ENCODE measurements around the gene MAPK8.

The MAPK8 gene

GRCh38 chr10:48457949-48458661 is 151.6 kb downstream of the MAPK8 start (continued):
- no peak for TF ChIP-seq ZNF280C (tag by site-specific recombination; IDR thresholded peaks at IDR 0.05)
- TF ChIP-seq ZFP3 (tag by site-specific recombination; IDR thresholded peaks at IDR 0.05; ENCODE audit: low read depth): no peak
- TF ChIP-seq ZNF76 (tag by site-specific recombination; IDR thresholded peaks at IDR 0.05; ENCODE audit: borderline replicate concordance, low read depth): no peak
- no peak for TF ChIP-seq ZBTB1 (tag by site-specific recombination; IDR thresholded peaks at IDR 0.05)
- TF ChIP-seq ZNF488 (tag by site-specific recombination; IDR thresholded peaks at IDR 0.05): no peak

GRCh38 chr10:48458662-48459048 is 152.2 kb downstream of the MAPK8 start:
- no peaks in the 10 kb centered on the region for H3K9me3 ChIP-seq (ENCODE audit: control insufficient read depth, insufficient read depth, low read depth, low read length)
- peaks cover 2% of the 10 kb centered on the region; the same call in 1 of the 2 replicates for H3K4me1 ChIP-seq (ENCODE audit: control insufficient read depth, insufficient read depth, low read length)
- no peaks in the 10 kb centered on the region for H3K36me3 ChIP-seq (ENCODE audit: control insufficient read depth in 2 of 2, insufficient read depth in 1 of 2, low read length in 2 of 2)
- POLR2A ChIA-PET: no interaction called here
- H3K4me3 ChIP-seq (ENCODE audit: low read depth, low read length): no peak overlapping the region
- no peak for TF ChIP-seq SETDB1 (IDR thresholded peaks at IDR 0.05; ENCODE audit: insufficient read length, low read length)
- no peak for TF ChIP-seq OSR2 (tag by site-specific recombination; IDR thresholded peaks at IDR 0.05)
- no peak for TF ChIP-seq ZNF692 (tag by site-specific recombination; IDR thresholded peaks at IDR 0.05)
- TF ChIP-seq GLIS1 (tag by site-specific recombination; IDR thresholded peaks at IDR 0.05): peak; percentile 70
- CTCF ChIA-PET: interaction anchor here (0.7 to 0.8 kb wide), 2 partner anchors 36 to 55 kb away, joined by 3 to 4 read pairs; no protein-coding TSS in a partner anchor
- no peak overlapping the region for H3K27ac ChIP-seq (ENCODE audit: extremely low read depth, low read depth, low read length)

- no peak overlapping the region for H3K27ac ChIP-seq (ENCODE audit: extremely low read depth, low read depth, low read length)
- H3K36me3 ChIP-seq (ENCODE audit: control insufficient read depth in 2 of 2, insufficient read depth in 1 of 2, low read length in 2 of 2): no peaks in the 10 kb centered on the region
- H3K9me3 ChIP-seq (ENCODE audit: control insufficient read depth, insufficient read depth, low read depth, low read length): no peaks in the 10 kb centered on the region
- H3K4me3 ChIP-seq (ENCODE audit: low read depth, low read length): no peak overlapping the region
- TF ChIP-seq ZIC2 (tag by site-specific recombination; IDR thresholded peaks at IDR 0.05): peak; percentile 65
- TF ChIP-seq ZSCAN23 (tag by site-specific recombination; IDR thresholded peaks at IDR 0.05): no peak
- peaks cover 2% of the 10 kb centered on the region; the same call in 1 of the 2 replicates for H3K4me1 ChIP-seq (ENCODE audit: control insufficient read depth, insufficient read depth, low read length)
- CTCF ChIA-PET: interaction anchor here (0.8 kb wide), 1 partner anchor 35 kb away, joined by 4 read pairs; no protein-coding TSS in a partner anchor
- POLR2A ChIA-PET: no interaction called here
Observed at GRCh38 chr10:48459270-48460150, 153.0 kb downstream of the MAPK8 start.

GRCh38 chr10:48460182-48460581 is 153.7 kb downstream of the MAPK8 start:
- H3K4me3 ChIP-seq (ENCODE audit: low read depth, low read length): no peak overlapping the region
- ChIA-PET POLR2A (no interaction called here), CTCF (no interaction called here)
- H3K9me3 ChIP-seq (ENCODE audit: control insufficient read depth, insufficient read depth, low read depth, low read length): no peaks in the 10 kb centered on the region
- H3K27ac ChIP-seq (ENCODE audit: extremely low read depth, low read depth, low read length): no peak overlapping the region
- peaks cover 2% of the 10 kb centered on the region; the same call in 1 of the 2 replicates for H3K4me1 ChIP-seq (ENCODE audit: control insufficient read depth, insufficient read depth, low read length)
- H3K36me3 ChIP-seq (ENCODE audit: control insufficient read depth in 2 of 2, insufficient read depth in 1 of 2, low read length in 2 of 2): no peaks in the 10 kb centered on the region
- TF ChIP-seq HOXC10 (CRISPR knock-in tag; IDR thresholded peaks at IDR 0.05): no peak
- TF ChIP-seq ZNF677 (tag by site-specific recombination; IDR thresholded peaks at IDR 0.05): no peak
- TF ChIP-seq ZNF600 (tag by site-specific recombination; IDR thresholded peaks at IDR 0.05): no peak
- TF ChIP-seq ZNF146 (tag by site-specific recombination; IDR thresholded peaks at IDR 0.05): no peak
- TF ChIP-seq ZNF629 (tag by site-specific recombination; IDR thresholded peaks at IDR 0.05): no peak
- TF ChIP-seq ZNF837 (tag by site-specific recombination; IDR thresholded peaks at IDR 0.05): no peak
- TF ChIP-seq ZNF704 (tag by site-specific recombination; IDR thresholded peaks at IDR 0.05): no peak
- no peak for TF ChIP-seq ZNF223 (tag by site-specific recombination; IDR thresholded peaks at IDR 0.05)
- TF ChIP-seq ZSCAN30 (tag by site-specific recombination; IDR thresholded peaks at IDR 0.05): no peak
- TF ChIP-seq ZNF585B (tag by site-specific recombination; IDR thresholded peaks at IDR 0.05): no peak
- TF ChIP-seq ZNF155 (tag by site-specific recombination; IDR thresholded peaks at IDR 0.05): no peak

Data from HEK293 (cell line).